ENCODE results near the gene NUF2. TPM values are rescaled to one million over a fixed set of nuclear protein-coding genes. Genes with fewer than 3 reads are reported as not detected.

Gene NUF2
- total and polyA plus RNA-seq, 10 of the 15 experiments (the other 5 are each of a cell fraction or from before 2014, with no cell fraction given) = 27.4 to 62.6 (median 49.1) TPM

DNA sequence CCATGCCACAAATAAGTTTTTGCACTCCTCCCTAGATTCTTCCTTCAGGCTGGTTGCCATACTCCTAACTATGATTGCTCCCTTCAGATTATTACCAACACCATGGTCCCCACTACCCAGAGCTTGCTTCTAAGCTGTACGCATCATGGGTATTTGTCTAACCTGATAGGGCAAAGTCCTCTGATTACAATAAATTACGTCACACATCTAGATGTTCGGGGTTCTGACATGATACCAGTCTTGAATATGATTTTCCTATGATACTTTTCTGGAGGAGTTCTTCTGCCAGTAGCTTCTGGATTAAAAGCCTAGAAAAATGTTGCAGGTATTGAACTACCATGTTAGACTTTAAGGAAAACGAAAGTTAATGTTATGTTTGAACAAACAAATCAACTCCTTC, 67.2 kb downstream of the NUF2 start (continued):
- TF ChIP-seq, protein P1, sequence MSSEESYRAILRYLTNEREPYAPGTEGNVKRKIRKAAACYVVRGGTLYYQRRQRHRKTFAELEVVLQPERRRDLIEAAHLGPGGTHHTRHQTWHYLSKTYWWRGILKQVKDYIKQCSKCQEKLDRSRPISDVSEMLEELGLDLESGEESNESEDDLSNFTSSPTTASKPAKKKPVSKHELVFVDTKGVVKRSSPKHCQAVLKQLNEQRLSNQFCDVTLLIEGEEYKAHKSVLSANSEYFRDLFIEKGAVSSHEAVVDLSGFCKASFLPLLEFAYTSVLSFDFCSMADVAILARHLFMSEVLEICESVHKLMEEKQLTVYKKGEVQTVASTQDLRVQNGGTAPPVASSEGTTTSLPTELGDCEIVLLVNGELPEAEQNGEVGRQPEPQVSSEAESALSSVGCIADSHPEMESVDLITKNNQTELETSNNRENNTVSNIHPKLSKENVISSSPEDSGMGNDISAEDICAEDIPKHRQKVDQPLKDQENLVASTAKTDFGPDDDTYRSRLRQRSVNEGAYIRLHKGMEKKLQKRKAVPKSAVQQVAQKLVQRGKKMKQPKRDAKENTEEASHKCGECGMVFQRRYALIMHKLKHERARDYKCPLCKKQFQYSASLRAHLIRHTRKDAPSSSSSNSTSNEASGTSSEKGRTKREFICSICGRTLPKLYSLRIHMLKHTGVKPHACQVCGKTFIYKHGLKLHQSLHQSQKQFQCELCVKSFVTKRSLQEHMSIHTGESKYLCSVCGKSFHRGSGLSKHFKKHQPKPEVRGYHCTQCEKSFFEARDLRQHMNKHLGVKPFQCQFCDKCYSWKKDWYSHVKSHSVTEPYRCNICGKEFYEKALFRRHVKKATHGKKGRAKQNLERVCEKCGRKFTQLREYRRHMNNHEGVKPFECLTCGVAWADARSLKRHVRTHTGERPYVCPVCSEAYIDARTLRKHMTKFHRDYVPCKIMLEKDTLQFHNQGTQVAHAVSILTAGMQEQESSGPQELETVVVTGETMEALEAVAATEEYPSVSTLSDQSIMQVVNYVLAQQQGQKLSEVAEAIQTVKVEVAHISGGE (CRISPR knock-in tag; IDR thresholded peaks at IDR 0.05) = no peak
- no peak for TF ChIP-seq IKZF2 (IDR thresholded peaks at IDR 0.05)
- TF ChIP-seq TAF1 (IDR thresholded peaks at IDR 0.05; ENCODE audit: borderline replicate concordance, low read depth, low read length) = no peak
- TF ChIP-seq CEBPB (IDR thresholded peaks at IDR 0.05; ENCODE audit: borderline replicate concordance in 1 of 2, low read depth in 2 of 2, low read length in 2 of 2) = no peak
- TF ChIP-seq, protein P2, sequence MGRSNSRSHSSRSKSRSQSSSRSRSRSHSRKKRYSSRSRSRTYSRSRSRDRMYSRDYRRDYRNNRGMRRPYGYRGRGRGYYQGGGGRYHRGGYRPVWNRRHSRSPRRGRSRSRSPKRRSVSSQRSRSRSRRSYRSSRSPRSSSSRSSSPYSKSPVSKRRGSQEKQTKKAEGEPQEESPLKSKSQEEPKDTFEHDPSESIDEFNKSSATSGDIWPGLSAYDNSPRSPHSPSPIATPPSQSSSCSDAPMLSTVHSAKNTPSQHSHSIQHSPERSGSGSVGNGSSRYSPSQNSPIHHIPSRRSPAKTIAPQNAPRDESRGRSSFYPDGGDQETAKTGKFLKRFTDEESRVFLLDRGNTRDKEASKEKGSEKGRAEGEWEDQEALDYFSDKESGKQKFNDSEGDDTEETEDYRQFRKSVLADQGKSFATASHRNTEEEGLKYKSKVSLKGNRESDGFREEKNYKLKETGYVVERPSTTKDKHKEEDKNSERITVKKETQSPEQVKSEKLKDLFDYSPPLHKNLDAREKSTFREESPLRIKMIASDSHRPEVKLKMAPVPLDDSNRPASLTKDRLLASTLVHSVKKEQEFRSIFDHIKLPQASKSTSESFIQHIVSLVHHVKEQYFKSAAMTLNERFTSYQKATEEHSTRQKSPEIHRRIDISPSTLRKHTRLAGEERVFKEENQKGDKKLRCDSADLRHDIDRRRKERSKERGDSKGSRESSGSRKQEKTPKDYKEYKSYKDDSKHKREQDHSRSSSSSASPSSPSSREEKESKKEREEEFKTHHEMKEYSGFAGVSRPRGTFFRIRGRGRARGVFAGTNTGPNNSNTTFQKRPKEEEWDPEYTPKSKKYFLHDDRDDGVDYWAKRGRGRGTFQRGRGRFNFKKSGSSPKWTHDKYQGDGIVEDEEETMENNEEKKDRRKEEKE (IDR thresholded peaks at IDR 0.05) = no peak
- TF ChIP-seq, protein P3, sequence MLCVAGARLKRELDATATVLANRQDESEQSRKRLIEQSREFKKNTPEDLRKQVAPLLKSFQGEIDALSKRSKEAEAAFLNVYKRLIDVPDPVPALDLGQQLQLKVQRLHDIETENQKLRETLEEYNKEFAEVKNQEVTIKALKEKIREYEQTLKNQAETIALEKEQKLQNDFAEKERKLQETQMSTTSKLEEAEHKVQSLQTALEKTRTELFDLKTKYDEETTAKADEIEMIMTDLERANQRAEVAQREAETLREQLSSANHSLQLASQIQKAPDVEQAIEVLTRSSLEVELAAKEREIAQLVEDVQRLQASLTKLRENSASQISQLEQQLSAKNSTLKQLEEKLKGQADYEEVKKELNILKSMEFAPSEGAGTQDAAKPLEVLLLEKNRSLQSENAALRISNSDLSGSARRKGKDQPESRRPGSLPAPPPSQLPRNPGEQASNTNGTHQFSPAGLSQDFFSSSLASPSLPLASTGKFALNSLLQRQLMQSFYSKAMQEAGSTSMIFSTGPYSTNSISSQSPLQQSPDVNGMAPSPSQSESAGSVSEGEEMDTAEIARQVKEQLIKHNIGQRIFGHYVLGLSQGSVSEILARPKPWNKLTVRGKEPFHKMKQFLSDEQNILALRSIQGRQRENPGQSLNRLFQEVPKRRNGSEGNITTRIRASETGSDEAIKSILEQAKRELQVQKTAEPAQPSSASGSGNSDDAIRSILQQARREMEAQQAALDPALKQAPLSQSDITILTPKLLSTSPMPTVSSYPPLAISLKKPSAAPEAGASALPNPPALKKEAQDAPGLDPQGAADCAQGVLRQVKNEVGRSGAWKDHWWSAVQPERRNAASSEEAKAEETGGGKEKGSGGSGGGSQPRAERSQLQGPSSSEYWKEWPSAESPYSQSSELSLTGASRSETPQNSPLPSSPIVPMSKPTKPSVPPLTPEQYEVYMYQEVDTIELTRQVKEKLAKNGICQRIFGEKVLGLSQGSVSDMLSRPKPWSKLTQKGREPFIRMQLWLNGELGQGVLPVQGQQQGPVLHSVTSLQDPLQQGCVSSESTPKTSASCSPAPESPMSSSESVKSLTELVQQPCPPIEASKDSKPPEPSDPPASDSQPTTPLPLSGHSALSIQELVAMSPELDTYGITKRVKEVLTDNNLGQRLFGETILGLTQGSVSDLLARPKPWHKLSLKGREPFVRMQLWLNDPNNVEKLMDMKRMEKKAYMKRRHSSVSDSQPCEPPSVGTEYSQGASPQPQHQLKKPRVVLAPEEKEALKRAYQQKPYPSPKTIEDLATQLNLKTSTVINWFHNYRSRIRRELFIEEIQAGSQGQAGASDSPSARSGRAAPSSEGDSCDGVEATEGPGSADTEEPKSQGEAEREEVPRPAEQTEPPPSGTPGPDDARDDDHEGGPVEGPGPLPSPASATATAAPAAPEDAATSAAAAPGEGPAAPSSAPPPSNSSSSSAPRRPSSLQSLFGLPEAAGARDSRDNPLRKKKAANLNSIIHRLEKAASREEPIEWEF (IDR thresholded peaks at IDR 0.05; ENCODE audit: insufficient replicate concordance, low read depth, low read length) = no peak
- TF ChIP-seq ETV6 (conservative IDR thresholded peaks at IDR 0.05 in 1 of 2, IDR thresholded peaks at IDR 0.05 in 1 of 2; ENCODE audit: borderline replicate concordance in 1 of 2, low read depth in 1 of 2) = no peak
- TF ChIP-seq, protein P4, sequence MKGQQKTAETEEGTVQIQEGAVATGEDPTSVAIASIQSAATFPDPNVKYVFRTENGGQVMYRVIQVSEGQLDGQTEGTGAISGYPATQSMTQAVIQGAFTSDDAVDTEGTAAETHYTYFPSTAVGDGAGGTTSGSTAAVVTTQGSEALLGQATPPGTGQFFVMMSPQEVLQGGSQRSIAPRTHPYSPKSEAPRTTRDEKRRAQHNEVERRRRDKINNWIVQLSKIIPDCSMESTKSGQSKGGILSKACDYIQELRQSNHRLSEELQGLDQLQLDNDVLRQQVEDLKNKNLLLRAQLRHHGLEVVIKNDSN (IDR thresholded peaks at IDR 0.05; ENCODE audit: borderline replicate concordance, extremely low read length, insufficient read depth, low read depth, low read length) = no peak

All from GM12878 (cell line).